GM21515 (cell line): ENCODE data around the gene IGF1R.

Experiments
- ATAC-seq: cut with Tn5 transposase; IDR thresholded peaks from one replicate; pipeline ENCODE4 v1.9.1; 2021; ENCODE audit not compliant: unreplicated experiment

Gene IGF1R

DNA sequence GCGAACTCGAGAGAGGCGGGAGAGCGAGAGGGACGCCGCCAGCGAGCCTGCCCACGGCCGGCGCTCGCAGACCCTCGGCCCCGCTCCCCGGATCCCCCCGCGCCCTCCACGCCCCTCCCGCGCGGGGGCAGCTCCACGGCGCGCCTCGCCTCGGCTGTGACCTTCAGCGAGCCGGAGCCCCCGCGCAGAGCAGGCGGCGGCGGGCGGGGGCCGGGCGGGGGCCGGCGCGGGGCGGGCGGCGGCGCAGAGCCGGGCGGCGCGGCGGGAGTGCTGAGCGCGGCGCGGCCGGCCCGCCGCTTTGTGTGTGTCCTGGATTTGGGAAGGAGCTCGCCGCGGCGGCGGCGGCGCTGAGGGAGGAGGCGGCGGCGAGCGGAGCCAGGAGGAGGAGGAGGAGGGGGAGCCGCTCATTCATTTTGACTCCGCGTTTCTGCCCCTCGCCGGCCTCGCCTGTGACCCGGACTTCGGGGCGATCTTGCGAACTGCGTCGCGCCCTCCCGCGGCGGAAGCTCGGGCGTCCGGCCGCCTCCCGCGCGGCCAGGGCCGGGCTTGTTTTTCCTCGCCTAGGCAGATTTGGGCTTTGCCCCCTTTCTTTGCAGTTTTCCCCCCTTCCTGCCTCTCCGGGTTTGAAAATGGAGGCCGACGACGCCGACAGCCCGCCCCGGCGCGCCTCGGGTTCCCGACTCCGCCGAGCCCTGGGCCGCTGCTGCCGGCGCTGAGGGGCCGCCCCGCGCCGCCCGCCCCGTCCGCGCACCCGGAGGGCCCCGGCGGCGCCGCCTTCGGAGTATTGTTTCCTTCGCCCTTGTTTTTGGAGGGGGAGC lies 524 bp downstream of the IGF1R start:
- peak; percentile 17 for ATAC-seq

DNA sequence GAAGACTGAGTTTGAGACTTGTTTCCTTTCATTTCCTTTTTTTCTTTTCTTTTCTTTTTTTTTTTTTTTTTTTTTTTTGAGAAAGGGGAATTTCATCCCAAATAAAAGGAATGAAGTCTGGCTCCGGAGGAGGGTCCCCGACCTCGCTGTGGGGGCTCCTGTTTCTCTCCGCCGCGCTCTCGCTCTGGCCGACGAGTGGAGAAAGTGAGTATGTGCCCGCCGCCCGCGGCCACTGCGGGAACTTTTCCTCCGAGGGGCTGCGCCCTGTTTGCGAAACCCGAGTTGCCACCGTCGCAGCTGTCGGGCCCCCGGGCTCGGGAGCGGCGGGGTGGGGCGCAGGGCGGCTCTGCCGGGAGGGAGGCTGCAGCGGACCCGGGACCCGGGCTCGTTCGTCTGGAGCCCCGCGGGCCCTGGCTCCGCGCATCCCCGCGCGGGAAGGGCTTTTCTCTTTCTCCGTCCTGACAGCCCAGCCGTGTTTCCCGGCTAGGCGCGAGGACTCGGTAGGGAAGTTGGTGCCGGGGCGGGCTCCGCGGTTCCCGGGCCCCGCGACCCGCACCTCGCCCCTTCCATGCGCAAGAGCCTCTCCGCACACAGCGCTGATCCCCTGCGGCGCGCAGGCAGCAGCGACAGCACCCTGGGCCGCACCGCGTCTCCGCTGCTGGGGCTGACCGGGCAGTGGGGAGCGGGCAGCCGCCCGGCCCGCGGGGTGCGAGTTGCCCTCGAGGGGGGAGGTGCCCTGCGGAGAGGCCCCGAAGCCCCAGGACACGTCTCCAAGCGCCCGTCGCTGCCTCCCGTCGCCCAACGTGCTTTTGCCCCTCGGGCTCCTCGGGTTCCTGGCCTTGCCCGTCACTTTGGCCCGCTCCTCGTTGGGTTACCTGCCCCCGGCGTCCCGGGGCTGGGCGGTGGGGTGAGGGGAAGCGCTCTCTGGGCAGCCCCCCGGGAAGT lies 1.4 kb downstream of the IGF1R start:
- no peak for ATAC-seq

DNA sequence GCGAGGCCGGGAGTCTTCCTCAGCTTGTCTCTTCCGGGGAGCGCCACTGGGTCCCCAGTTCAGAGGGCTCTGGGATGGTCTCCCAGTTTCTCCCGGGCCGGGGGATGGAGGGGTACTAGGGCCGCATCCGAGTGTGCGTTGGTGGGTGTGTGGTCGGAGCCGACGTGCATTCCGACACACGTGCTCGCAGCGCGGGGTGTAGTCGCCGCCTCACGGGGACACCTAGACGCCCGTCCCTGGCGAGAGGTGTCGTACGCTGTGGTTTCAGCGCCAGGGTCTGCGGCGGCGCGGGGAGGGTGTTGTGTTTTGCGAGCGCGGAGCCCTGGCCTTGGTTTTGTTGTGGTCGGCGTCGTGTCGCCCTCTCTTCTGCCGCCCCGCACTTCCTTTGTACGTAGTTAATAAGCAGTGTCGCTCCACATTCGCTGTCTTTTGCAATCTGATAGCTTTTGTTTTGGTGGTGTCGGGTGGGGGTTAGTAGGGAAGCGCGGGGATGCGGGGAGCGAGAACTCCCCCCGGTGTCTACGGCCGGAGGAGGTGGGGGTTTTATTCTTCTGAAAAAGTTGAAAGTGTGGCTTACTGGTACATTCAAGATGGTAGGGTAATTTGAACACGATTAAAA lies 2.2 kb downstream of the IGF1R start:
- no peak for ATAC-seq

DNA sequence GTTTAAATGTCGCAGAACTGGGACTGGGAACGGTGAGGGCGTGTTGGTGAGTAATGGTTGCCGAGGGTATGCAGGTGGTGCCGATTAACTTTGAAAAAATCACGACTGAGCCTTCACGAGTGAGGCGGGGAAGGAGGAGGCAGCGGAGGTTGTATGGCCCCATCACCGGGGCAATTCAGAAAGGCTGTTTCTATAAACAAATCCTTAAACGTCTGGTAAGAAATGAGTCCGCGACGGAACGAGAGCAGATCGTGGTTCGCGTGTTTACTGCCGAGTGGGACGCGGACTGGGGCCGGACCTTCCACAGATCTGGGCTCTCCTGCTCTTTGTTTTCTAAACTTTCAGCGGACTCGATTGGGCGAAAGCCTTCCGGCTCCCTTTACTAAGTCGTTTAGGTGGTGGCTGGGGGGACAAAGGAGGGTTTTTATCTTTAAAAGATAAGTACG lies 2.7 kb downstream of the IGF1R start:
- no peak for ATAC-seq

DNA sequence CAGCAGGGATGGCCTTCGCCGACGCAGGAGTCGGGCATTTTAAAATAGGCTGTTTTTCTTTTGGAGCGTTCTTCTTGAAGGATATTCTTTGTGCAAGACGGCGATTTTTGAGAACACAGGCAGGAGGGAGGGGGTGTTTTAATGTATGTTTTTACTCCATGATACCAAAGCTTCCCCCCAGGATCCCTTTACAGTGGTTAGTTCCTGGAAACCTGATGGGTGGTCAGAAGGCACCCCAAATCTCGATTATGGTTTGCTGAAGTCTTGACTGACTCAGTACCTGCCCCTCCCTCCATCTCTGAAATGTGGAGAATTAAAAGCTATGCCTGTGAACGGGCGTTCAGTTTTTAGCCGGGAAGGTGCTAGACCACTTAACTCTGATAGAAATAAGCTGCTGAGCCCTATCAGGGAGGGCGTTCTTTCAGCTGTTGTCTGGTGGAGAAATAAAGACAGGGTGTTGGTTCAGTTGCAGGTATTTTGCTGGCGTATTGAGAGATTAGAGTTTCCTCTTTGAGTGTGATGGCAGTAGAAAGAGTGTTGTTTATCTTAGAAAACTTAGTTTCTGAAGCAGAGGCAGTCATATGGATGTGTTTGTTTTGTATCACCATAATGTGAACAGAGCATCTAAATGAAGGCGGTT lies 3.4 kb downstream of the IGF1R start:
- no peak for ATAC-seq

DNA sequence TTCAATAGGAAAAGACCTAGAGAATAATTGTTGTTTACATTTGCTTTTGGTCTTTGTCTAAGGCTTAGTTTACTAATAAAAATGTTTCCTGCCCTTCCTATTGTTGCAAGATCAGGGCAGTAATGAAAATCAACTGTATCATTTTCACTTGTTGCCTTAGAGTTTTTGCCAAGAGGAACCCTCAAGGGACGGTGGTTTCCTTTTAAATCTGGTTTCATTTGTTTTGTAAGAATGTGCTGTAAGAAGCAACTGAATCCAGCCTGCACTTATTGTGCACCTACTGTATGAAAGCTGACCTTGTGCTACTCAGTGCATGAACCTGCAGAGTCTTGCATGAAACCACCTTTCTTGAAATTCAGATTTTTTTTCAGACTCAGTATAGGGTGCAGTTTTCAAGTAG lies 5.3 kb downstream of the IGF1R start:
- no peak for ATAC-seq

DNA sequence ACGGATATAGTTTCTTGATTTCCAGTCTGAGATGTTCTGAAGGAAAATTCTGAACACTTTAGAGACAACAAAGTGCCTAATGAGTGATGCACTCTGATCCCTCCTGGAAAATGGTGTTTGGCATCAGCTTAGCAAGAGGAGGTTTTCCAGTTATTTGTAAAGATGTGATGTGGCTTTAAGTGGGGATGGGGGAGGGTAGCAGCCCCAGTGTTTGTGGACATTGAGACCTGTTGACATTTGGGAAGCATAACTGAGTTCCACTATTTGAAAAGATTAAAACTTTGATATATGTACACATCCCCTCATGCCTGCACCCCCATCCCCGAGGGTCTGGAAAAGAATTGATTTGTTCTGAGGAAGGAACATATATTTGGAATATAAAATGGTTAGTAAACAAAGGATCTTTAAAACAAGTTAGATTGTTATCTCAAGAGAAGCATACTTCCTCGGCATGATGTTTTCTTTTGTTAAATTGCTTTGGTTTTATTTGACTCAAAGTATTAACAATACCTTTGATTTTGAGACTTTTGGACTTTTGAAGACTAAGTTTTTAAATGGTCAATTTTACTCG lies 6.5 kb downstream of the IGF1R start:
- ATAC-seq, result no peak

DNA sequence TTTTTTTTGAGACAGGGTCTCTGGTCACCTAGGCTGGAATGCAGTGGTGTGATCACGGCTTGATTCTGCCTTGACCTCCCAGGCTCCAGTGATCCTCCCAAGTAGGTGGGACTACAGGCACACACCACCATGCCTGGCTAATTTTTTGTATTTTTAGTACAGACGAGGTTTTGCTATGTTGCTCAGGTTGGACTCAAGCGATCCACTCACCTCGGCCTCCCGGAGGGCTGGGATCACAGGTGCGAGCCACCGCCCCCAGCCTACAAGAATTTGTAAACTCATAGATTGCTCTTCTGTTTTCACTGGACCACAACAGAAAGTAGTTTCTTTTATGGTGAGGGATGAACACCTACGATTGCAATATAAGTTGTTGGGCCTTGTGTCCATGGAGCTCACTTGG lies 7.4 kb downstream of the IGF1R start:
- ATAC-seq, result no peak

DNA sequence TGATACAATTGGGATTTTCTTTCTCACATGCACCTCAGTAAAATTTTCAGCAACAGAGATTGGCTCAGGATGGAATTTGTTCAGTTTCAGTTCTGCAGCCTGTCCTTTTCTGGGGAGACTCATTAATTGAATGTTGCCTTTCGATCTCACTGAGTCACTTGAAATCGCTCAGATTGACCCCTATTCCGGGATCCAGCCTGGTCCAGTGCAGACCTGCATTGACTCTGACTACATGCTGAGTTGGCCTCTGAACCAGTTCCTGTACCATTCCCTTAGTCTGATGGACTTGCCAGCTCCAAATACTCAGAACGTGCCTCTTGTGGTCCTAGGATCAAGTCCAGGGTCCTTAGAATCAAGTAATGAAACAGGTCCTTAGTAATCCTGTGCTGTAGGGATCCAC lies 9.4 kb downstream of the IGF1R start:
- no peak for ATAC-seq

DNA sequence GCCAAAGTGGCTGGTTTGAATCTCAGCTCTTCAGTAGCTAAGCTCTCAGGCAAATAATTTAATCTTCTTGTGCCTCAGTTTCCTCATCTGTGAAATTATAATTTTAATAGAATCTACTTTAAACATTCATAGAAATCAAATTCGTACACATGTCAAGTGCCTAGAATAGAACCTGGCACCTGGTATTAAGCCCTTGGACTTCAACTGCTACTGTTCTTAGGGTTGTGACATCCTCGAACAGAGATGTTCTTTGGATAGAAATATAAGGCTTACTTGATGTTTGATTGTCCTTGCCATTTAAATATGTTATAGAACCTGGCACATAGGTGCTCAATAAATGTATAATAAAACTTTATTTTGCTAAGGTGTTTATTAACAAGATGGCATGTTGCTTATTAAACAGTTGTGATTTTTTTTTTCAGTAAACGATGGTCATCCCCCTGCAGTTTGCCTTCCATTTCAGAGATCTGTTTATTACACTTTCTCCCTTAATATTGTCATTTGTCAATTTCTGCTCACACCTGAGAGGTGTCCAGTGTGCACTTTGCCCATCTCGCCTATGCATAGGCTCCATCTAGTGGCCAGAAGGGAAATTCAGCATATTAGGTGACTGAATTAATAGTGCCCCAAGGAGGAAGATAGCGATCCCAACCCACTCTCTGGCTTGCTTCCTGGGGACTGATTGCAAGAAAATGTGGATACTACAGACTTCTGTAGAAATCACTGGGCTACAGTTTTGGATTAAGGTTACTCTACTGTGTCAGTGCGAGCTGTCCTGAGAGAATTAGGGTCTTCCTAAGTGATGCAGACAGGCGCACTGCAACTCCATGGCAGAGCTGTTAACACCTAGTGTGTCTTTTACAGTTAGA lies 10.7 kb downstream of the IGF1R start:
- peak; percentile 90 for ATAC-seq

DNA sequence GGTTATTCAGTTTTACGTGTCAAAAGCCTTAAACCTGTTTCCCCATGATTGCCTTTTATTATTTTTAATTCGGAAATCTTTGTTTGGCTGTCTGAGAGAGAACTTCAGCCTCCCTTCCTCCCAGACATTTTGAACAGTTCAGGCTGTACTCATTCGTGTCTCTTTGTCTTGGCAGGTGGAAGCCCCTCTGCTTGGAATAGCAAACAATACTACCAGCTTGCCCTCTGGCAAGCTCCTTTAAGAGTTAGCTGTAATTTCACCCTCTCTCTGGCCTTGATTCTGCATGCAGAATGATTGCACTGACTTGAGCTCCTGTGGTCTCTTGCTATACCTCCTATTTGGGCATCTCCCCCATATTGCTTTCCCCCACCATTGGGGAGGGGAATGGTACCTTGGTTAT lies 11.7 kb downstream of the IGF1R start:
- ATAC-seq, result no peak

DNA sequence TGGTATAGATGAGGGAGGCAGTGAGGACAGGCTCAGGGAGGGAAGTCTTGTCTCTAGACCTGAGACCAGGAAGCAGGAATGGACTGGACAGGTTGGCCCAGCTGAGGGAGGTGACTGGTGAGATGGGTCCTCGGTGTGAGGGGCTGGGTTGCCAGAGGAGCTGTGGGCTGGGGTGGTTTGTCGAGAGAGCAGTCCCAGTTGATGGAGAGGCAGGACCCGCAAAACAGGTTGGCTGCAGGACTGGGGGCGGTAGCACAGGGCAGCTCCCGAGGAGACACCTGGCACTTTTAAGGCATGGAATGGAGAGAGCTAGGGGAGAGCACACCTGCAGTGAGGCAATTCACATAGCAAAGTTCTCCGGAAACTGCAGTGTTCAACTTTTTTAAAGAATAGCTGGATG lies 14.7 kb downstream of the IGF1R start:
- no peak for ATAC-seq

DNA sequence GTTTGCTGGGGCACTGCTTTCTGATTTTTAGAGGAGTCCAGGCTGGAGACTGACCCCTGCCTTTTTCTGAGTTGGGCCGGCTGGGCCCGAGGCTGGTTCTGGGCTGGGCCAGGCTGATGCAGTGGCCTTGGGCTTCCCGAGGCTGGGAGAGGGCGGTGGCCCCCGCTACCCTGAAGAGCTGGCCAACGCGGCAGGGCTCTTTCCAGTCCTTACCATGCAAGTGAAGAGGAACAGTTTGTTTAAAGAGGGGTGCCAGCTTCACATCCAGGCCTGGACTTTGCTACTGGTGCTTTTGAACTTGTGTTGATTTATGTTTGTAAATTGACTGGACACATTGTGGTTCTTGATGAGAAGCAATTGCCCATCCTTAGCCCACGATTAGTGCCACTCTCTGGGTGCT lies 15.3 kb downstream of the IGF1R start:
- no peak for ATAC-seq

DNA sequence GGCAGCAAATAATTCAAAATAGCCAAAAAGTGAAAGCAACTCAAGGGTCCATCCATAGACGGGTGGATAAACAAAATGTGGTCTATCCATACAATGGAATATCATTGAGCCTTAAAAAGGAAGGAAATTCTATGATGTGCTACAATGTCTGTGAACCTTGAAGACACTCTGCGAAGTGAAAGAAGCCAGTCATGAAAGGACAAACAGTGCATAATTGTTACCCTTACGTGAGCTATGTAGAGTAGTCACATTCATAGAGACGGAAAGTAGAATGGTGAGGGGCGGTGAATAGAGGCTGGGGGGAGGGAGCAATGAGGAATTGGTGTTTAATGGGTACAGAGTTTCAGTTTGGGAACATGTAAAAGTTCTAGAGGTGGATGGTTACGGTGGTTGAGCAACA lies 18.1 kb downstream of the IGF1R start:
- ATAC-seq, result no peak

DNA sequence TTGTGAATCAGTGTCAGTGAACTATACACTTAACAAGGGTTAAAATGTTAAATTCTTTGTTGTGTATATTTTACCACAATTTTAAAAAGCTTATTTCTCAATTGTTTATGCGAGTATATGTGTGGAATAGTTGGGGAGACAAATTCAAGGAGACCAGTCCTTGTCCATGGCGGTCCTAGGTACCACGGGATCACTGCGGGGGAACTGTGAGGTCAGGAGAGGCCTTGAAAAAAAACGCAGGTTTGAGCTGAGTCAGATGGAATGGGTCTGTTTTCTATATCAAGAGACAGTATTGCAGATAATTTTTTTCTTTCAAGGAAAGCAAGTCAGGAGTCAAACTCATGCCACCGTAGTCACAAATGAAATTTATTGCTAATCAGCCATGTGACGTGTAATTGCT lies 18.5 kb downstream of the IGF1R start:
- no peak for ATAC-seq

DNA sequence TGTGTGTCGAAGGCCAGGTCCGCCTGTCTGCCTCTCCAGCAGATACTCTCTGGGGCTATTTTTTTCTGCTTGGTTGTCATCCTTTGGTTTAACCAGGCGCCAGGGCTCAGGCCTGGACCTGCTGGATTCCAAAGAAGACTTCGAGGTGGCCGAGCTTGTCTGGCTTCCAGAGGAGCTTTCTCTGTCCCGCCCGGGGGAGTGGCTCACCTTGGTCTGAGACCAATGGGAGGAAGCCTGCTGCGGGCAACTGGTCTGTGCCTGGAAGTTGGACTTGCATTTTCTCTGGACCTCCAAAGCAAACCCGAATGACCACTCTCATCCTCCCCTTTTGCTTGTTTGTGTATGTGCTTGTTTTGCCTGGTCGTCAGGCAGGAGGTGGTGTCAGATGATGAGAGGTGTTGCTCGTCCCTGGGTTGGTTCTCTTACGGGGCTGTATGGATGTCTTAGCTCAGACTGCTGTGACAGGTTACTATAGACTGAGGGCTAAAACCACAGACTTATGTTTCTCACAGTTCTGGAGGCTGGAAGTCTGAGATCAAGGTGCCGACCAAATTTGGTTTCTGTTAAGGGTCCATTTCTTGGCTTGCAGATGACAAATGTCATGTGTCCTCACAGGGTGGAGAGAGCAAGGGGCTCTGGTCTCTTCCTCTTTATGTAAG lies 19.3 kb downstream of the IGF1R start:
- no peak for ATAC-seq

DNA sequence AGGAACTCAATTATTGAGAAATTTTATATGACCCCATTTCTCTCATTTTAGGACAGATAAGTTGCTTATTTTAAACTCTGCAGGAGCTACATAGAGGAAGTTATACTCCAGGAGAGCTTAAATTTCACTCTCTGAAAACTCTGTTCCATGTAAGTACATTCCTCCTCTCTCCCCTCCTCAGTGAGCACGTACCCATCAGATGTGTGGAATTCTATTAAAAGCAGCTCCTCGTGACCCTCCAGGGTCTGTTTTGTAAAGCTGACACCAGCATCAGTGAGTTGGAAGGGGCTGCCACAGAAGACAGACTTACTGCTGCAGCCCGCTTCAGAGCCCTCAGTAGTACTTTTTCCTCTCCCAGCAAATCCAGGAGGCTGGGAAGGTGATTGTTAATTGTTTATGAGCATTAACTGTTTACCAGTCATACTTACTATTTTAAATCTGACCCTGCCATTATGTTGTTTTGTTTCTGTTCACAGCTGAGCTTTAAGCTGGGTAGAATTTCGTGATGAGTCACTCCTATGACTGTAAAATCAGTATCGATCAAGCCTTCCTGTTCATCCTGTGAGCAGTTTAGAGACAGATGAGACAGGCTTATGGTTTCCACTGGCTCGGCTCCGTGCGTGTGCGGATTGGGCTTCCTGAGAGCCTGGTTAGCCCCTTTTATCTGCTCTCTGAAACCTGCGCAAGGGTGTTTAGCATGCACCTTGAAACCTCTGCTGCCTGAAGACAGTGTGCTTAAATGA lies 20.4 kb downstream of the IGF1R start:
- ATAC-seq, result no peak

DNA sequence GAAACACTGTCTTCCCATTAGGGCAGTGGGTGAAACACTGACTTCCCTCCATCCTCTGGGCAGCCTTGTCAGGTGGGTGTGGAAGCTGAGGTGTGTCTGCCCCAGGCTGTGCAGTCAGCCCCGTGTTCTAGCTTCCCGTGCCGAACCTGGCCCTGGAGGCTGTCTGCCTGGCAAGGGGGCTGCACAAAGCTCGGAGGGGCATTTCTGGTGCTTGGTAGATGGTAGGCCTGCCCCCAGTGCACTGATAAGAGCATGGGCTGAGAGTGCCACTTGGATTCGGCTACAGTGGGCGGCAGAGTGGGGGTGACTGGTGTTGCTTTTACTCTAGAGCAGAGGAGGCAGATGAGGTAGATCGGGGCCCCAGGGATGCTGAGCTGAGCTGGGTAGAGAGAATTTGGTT lies 21.3 kb downstream of the IGF1R start:
- ATAC-seq, result no peak
